ENCODE data around the gene PTCHD1.

The PTCHD1 gene

DNA sequence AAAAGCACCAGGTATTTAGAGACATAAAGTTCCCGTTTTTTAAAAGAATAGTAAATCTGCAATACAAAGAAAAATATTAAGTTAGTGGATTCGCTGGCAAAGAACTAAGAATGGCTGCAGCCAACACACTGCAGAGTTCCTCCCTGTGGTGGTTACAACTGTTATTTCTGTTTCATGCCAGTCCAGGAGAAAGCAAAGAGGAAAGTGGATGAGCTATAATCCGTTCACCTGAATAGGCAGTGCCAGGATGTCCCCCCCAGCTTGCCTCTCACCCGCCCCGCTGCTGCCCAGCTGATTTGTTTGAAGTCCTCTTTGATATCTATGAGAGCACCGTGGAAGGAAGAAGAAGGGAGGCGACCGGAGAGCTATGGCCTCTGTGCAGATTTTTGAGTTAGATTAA lies 63.9 kb downstream of the PTCHD1 start:
- no peak for DNase-seq (ENCODE audit: low read depth in 2 of 2)

DNA sequence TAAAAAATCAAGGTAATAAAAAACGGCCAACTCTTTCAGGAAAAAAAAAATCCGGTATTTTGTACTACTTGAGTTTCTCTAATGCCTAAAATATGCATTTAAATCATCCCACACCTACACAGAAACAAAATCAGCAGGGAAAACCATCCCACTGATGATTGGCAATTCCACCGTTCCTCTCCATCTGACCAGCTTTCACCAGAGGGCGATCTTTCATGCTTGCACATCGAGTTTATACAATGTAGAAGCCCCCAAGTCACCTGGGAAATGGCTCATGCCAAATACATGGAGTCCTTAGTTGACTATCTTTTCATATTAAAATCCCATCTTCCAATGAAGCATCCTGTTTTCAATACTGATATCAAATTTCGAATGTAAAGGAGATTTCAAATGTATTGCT lies 69.2 kb downstream of the PTCHD1 start:
- DNase-seq (ENCODE audit: low read depth in 2 of 2) = no peak

DNA sequence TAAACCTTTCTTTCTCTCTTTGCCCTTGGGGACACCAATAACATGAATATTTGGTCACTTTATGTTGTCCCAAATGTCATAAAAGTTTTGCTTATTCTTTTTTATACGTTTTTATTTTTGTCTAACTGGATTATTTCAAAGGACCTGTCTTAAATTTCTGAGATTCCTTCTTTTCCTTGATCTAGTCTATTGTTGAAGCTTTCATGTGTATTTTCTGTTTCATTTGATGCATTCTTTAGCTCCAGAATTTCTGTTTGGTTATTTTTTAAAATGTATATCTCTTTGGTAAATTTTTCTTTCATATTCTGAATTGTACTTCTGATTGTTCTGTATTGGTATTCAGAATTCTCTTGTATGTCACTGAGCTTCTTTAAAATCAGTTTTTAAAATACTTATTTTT lies 88.3 kb downstream of the PTCHD1 start:
- DNase-seq (ENCODE audit: low read depth in 2 of 2) = no peak

DNA sequence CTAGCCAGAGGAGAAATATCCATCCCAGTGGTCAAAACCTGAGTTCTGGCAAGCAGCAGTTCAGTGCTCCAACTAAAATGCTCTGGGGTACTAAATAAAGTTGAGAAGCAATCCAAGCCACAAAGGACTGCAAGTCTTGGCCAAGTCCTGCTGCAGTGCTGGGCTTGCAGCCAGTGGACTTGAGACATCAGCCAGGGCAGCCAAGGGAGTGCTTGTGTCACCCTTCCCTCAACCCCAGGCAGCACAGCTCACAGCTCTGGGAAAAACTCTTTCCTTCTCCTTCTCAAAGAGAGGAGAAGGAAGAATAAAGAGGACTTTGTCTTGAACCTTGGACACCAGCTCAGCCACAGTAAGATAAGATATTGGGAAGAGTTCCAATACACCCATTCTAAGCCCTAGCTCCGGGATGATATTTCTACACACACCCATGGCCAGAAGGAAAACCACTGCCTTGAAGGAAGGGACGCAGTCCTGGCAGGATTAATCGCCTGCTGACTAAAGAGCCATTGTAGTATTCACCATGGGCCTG lies 99.8 kb downstream of the PTCHD1 start:
- no peak for DNase-seq (ENCODE audit: low read depth in 2 of 2)

DNA sequence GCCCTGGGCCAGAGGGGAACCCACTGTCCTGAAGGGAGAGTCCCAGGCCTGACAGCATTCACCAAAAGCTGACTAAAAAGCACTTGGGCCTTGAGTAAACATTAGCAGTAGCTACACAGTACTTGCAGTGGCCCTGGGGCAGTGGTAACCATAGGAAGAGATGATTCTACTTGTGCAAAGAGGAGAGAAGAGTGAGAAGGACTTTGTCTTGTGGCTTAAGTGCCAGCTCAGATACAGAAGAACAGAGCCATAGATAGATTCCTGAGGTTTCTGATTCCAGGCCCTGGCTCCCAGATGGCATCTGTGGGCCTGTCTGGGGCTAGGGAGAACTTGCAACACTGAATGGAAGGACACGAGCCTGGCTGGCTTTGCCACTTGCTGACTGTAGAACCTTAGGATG lies 100.5 kb downstream of the PTCHD1 start:
- no peak for DNase-seq (ENCODE audit: low read depth in 2 of 2)

DNA sequence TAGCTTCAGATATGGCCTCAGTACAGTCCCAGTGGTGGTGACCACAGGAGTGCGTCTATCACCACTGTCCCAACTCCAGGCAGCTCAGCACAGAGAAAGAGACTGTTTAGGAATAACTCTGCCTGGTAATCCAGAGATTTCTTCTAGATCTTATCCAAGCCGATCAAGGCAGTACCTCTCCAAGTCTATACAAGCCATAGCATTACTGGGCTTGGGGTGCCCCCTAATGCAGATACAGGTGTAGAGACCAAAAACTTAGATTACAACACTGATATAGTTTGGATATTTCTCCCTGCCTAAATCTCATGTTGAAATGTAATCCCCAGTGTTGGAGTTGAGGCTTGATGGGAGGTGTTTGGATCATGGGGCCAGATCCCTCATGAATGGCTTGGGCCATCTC lies 100.9 kb downstream of the PTCHD1 start:
- DNase-seq (ENCODE audit: low read depth in 2 of 2) = no peak

DNA sequence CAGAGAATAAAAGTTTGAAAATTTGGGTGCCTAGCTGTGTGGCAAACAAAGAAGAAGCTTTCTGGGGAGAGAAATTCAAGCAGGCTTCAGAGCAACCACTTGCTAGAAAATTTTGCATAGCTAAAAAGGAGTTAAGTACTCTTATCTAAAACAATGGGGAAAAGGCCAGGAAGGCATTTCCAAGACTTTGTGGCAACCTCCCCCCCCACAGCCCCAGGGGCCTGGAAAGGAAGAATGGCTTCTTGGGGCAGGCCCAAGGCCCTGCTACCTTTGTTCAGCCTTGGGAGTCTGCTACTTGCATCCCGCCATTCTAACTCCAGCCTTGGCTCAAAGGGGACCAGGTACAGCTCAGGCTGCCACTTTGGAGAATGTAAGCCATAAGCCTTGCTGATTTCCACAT lies 102.2 kb downstream of the PTCHD1 start:
- no peak for DNase-seq (ENCODE audit: low read depth in 2 of 2)

DNA sequence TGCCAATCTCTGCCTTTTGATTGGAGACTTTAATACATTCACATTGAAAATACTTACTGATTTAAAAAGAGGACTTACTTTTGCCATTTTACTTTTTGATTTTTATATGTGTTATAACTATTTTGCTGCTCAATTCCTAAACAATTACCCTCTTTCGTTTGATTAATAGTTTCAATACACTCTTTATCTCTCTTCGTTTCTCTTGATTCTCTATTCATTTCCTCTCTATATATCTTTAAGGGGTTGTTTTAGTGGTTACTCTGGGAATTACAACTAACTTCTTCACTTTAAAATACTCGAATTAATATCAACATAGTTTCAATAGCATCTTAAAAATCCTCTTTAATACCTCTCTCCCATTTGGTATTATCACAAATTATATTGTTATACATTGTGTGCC lies 116.6 kb downstream of the PTCHD1 start:
- no peak for DNase-seq (ENCODE audit: low read depth in 2 of 2)

Data from activated CD8-positive, alpha-beta memory T cell treated with anti-CD3 and anti-CD28 coated beads for 4 hours (primary cell).